ENCODE measurements around the gene PPL. TPM values are rescaled to one million over a fixed set of nuclear protein-coding genes. Genes with fewer than 3 reads are reported as not detected.

The PPL gene
- total RNA-seq, 6 experiments from 2014 or later = 6.9 to 23.8 (median 14.4) TPM

- no peaks in the 10 kb centered on the region for H3K9me3 ChIP-seq
- H3K4me1 ChIP-seq = peaks cover 0 to 52% (median 18%) of the 10 kb centered on the region in 4 donors
- H3K36me3 ChIP-seq = no peaks in the 10 kb centered on the region
- intact Hi-C loops (cut with DNase I) = no loop called here
- ATAC-seq = peak in 2 of 4 donors; percentile 28 to 46
- no peak for DNase-seq
- H3K4me3 ChIP-seq = no peak overlapping the region
- H3K27me3 ChIP-seq = no peaks in the 10 kb centered on the region
- H3K27ac ChIP-seq = peak overlapping the region in 1 of 3 donors; percentile 53
- 64% methylated on average over 6 of the region's 6 CpGs for WGBS (ENCODE audit: insufficient coverage, low coverage, low lambda C conversion rate, missing lambda C conversion rate)
- TF ChIP-seq POLR2A (IDR thresholded peaks at IDR 0.05) (no peak), CTCF (IDR thresholded peaks at IDR 0.05) (no peak)
Measured at GRCh38 chr16:4911970-4912386, 25.0 kb downstream of the PPL start.

DNA sequence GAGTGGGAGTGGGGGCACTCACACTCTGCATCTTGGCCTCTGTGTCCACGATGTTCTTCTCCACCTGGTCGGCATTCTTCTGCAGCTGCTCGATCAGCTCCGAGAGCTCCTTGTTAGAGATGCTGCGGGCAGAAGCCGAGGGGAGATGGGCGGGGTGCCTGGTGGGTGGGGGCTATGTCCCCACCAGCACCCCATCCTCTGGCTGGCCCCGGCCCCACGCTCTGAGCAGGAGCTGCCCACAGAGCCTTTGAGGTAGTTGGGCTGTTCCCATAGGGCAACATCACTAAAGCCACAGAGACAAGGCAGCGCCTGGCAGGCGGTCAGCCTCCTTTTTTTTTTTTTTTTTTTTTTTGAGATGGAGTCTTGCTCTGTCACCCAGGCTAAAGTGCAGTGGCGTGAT lies 26.1 kb downstream of the PPL start:
- TF ChIP-seq CTCF (IDR thresholded peaks at IDR 0.05) (no peak), POLR2A (IDR thresholded peaks at IDR 0.05) (no peak)
- Histone ChIP-seq H3K9me3 (no peaks in the 10 kb centered on the region), H3K4me3 (no peak overlapping the region), H3K4me1 (peaks cover 0 to 51% (median 19%) of the 10 kb centered on the region in 4 donors), H3K36me3 (no peaks in the 10 kb centered on the region), H3K27ac (no peak overlapping the region), H3K27me3 (no peaks in the 10 kb centered on the region)
- intact Hi-C loops (cut with DNase I) = no loop called here
- ATAC-seq = no peak
- WGBS (ENCODE audit: insufficient coverage, low coverage, low lambda C conversion rate, missing lambda C conversion rate) = 90% methylated on average over 2 of the region's 12 CpGs
- no peak for DNase-seq

DNA sequence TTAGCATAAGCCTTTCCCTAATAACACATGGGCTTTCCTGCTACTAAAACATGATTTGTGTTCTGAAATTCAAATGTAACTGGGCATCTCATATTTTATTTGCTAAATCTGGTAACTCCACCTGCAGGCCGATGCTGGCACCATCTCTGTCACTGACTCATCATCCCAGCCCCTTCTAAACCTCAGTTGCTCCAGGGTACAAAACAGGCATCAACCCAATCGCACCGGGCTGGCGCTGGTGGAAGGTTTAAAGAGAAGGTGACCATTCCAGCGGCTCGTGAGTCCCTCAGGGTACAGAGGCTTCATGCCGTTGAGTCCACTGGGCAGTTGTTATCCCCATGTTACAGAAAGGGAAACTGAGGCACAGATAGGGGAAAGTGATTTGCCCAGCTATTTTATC lies 27.1 kb downstream of the PPL start:
- Histone ChIP-seq H3K36me3 (no peaks in the 10 kb centered on the region), H3K9me3 (no peaks in the 10 kb centered on the region), H3K27ac (no peak overlapping the region), H3K4me1 (peaks cover 0 to 49% (median 20%) of the 10 kb centered on the region in 4 donors), H3K27me3 (no peaks in the 10 kb centered on the region), H3K4me3 (no peak overlapping the region)
- TF ChIP-seq CTCF (IDR thresholded peaks at IDR 0.05) (no peak), POLR2A (IDR thresholded peaks at IDR 0.05) (no peak)
- WGBS (ENCODE audit: insufficient coverage, low coverage, low lambda C conversion rate, missing lambda C conversion rate) = 91% methylated on average over 7 of the region's 7 CpGs
- DNase-seq (no peak), ATAC-seq (no peak)
- intact Hi-C loops (cut with DNase I) = no loop called here

- ATAC-seq (peak in 1 of 4 donors; percentile 3), DNase-seq (no peak)
- intact Hi-C loops (cut with DNase I) = no loop called here
- no peaks in the 10 kb centered on the region for H3K36me3 ChIP-seq
- H3K4me1 ChIP-seq = peaks cover 0 to 48% (median 20%) of the 10 kb centered on the region in 4 donors
- WGBS (ENCODE audit: insufficient coverage, low coverage, low lambda C conversion rate, missing lambda C conversion rate) = 82% methylated on average over 1 of the region's 5 CpGs
- H3K4me3 ChIP-seq = no peak overlapping the region
- no peak for TF ChIP-seq CTCF (IDR thresholded peaks at IDR 0.05)
- no peak for TF ChIP-seq POLR2A (IDR thresholded peaks at IDR 0.05)
- no peaks in the 10 kb centered on the region for H3K9me3 ChIP-seq
- no peaks in the 10 kb centered on the region for H3K27me3 ChIP-seq
- H3K27ac ChIP-seq = no peak overlapping the region
Measured at GRCh38 chr16:4908854-4909401, 28.0 kb downstream of the PPL start.

Measured in right lobe of liver (tissue), 6 donors.